GM18951 (cell line): ENCODE measurements around the gene PURB.
"Not testable (repeated sequence)": the region's sequence is repeated elsewhere in the genome, so short reads cannot be mapped to it uniquely, and the experiment has no call there.

Experiments
- POLR2A ChIP-seq: IDR thresholded peaks from 4 replicates; pipeline ENCODE4 v1.6.1; 2011; ENCODE audit warnings: mild to moderate bottlenecking; ENCODE audit not compliant: insufficient read length, insufficient read depth; ENCODE audit errors: extremely low read depth
- in situ Hi-C: fragments of 300-500 bp; cut with MboI; formaldehyde crosslinking; loops from one replicate; pipeline ENCODE4 v1.12.0; 2022; ENCODE audit warnings: low sequenced_read_pairs, mixed read lengths, inconsistent platforms; ENCODE audit not compliant: unreplicated experiment

Gene PURB

GRCh38 chr7:44881066-44881600 lies 4.2 kb downstream of the PURB start:
- no peak for TF ChIP-seq POLR2A
- in situ Hi-C loops, result no loop called here

DNA sequence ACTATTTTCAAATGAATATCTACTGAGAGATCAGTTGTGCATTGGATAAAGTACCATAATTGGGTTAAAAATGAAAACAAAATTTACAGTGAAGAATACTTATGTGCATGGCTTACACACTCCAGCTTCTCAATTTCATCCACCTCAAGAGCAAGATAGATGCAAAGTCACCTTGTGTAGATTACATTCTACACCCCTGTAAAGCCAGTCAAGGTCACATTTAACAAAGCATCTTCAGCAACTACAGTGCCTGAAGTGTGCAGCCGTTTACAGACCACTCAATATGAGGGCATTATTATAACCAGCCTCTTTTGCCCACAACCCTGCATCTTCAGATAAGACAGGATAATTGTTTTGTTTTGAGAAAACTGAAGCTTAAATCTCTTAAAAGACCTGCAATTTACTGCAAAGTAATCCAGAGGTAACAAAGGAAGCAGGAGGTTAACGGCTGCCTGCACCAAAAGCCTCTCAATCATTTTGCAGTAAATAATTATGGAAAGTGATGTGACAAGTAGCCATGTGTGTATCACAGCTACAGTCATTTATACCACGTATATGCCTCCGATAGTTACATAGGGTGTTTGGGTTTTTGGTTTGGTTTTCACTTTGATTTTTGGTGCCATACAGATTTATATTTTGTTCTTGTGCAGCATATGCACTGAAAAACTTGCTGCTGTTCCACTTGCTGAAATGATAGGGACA lies 4.9 kb downstream of the PURB start:
- in situ Hi-C loops, result no loop called here
- TF ChIP-seq POLR2A, result no peak

GRCh38 chr7:44876393-44876792 lies 8.9 kb downstream of the PURB start:
- in situ Hi-C loops, result no loop called here
- TF ChIP-seq POLR2A, result no peak

- TF ChIP-seq POLR2A, result no peak
- in situ Hi-C loops, result no loop called here
Observed at GRCh38 chr7:44875241-44875640, 10.1 kb downstream of the PURB start.

DNA sequence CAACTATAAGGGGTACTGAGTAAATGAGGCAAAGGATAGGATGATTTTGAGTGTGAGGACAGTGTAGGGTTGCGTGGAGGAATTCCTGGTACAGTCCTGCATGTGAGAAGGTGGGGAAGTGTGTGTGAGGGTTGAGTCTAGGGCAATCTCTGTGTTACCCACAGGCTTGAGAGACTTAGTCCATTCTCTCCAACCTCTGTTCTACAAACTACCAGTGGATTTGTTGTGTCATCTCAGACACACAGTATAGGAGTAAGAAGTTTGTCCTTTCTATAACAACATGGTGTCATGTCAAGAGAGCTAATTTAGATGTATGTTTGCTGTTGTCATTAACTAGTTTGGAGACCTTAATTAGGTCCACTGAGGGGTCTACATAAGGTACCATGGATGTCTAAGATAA lies 12.5 kb downstream of the PURB start:
- in situ Hi-C loops, result no loop called here

GRCh38 chr7:44871918-44872317 lies 13.4 kb downstream of the PURB start:
- in situ Hi-C loops, result not testable (repeated sequence)

More for the DNA sequence above, 12.5 kb downstream of the PURB start:
- TF ChIP-seq POLR2A, result no peak

DNA sequence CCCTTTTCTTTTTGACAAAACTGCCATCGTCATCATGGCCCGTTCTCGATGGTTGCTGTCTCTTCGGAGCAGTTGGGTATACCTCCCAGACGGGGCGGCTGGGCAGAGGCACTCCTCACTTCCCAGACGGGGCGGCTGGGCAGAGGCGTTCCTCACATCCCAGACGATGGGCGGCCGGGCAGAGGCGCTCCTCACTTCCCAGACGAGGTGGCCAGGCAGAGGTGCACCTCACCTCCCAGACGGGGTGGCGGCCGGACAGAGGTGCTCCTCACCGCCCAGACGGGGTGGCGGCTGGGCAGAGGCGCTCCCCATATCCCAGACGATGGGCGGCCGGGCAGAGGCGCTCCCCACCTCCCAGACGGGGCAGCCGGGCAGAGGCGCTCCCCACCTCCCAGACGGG lies 14.6 kb downstream of the PURB start:
- in situ Hi-C loops, result not testable (repeated sequence)

- in situ Hi-C loops, result not testable (repeated sequence)
Observed at GRCh38 chr7:44870336-44870735, 15.0 kb downstream of the PURB start.

DNA sequence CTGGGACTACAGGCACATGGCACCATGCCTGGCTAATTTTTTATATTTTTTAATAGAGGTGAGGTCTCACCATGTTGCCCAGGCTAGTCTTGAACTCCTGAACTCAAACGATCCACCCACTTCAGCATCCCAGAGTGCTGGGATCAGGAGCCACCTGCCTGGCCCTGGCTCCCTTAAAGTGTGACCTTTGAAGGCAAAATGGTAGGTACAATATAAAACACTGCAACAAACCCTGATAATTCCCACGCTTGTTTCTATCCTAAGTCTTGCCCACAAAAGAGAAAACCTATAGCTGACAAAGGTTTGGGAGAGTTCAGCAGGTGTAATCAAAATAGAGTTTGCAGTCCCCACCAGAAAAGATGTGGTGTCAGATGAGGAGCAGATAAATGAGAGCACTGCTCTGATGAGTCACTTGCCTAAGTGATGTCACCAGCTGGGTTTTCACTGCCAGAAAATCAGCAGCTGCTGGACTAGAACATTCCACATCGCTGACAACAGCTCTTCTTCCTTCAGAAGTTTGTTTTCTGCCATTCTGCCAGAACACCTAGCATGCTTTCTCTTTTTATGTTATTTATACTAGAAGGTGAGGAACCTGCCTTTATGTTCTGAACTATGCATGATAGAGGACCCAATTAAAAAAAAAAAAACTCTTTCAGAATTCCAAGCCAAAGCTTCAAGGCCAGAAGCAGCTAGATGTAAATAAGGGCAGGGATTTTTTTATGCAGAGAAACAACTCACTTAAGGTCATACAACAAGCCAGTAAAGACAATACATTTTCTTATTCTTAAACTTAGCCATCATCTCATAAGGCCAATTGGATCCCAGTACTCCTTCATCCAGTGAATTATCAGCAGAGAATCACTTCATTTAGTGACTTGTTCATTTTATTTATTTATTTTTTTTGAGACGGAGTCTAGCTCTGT lies 18.0 kb downstream of the PURB start:
- in situ Hi-C loops, result no loop called here
- no peak for TF ChIP-seq POLR2A

GRCh38 chr7:44861949-44862348 lies 23.4 kb downstream of the PURB start:
- in situ Hi-C loops, result not testable (repeated sequence)

- in situ Hi-C loops, result loop anchor here (10.0 kb wide), 1 partner anchor 277 kb away; no protein-coding TSS in a partner anchor
- no peak for TF ChIP-seq POLR2A
Observed at GRCh38 chr7:44858161-44858560, 27.2 kb downstream of the PURB start.

DNA sequence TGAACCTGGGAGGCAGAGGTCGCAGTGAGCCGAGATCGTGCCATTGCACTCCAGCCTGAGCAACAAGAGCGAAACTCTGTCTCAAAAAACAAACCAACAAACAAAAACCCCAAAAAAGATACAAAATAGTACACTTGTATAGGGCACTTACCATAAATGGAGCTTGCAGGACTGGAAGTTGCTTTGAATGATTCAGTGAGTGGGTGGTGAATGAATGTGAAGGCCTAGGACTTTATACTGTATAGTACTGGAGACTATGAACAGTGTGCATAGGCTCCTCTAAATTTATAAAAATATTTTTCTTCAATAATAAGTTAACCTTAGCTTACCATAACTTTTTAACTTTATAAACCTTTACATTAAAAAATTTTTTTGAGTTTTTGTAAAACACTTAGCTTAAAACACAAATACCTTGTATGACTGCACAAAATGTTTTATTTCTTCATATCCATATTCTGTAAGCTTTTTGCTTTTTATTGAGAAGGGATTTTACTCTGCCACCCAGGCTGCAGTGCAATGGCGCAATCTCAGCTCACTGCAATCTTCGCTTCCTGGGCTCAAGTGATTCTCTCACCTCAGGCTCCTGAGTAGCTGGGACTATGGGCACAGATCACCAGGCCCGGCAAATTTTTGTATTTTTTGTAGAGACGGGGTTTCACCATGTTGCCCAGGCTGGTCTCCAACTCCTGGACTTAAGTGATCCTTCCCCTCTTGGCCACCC lies 30.5 kb downstream of the PURB start:
- in situ Hi-C loops, result loop anchor here (10.0 kb wide), 1 partner anchor 280 kb away; no protein-coding TSS in a partner anchor
- TF ChIP-seq POLR2A, result no peak

DNA sequence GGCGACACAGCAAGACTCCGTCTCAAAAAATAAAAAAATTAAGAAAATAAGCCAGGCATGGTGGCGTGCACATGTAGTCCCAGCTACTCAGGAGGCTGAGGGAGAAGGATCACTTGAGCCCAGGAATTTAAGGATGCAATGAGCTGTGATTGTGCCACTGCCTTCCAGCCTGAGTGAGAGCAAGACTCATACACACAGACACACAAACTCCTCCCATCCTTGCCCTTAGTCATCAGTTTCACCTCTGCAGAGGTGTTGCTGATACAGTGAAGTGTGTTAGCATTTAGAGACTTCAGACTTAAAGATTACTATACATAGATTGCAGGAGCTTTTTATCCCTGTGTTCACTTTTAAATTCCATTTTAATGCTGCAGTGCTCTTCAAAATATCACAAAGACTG lies 31.9 kb downstream of the PURB start:
- in situ Hi-C loops, result loop anchor here (10.0 kb wide), 1 partner anchor 281 kb away; no protein-coding TSS in a partner anchor
- no peak for TF ChIP-seq POLR2A

GRCh38 chr7:44852590-44852989 lies 32.7 kb downstream of the PURB start:
- in situ Hi-C loops, result loop anchor here (10.0 kb wide), 1 partner anchor 282 kb away; no protein-coding TSS in a partner anchor
- TF ChIP-seq POLR2A, result no peak
